ENCODE results near the gene EFCAB12.

The EFCAB12 gene

DNA sequence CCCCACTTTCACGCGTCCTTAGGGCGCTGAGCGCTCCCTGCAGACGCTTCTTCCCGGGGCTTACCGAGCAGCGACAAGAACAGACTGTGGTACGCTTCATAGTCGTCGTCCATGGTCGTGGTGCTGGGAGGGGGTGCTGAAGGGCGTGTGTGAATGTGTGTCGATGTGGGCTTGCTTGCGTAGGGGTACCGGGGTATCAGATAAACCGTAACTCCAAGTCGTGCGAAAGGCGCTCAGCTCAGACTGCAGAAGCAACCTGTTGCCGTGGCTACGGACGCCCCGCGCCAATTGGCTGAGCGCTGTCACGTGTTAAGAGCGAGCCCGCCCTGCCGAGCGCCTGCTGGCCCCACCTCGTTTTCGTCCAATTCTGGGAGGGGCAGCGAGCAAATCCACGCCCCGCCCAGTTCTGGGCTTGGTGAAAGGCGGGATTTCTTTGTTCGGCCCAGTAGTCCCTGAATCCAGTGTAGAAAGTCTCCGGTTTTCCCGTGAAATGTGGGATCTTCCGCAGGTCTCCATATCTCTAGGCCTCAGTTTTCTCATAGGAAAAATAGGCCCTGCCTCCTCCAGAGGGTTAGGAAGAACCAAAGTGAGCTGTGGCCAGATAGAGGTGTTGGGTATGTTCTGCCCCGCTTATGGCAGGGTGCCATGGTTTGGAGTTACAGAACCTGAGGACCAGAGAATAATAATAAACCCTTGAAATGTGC lies at the start of gene EFCAB12:
EFCAB12 (minus strand) TSS at position 261 of the 704 bp plus-strand sequence; CDS start at position 113, 148 bp downstream.
- peak within 1 kb of the TSS; percentile 68 for H3K27ac ChIP-seq
- ChIA-PET POLR2A (ENCODE audit: low non-redundant PET) (no interaction called here), CTCF (interaction anchor here (0.9 kb wide), 1 partner anchor 30 kb away, joined by 3 read pairs; no protein-coding TSS in a partner anchor)
- peak; percentile 95 for DNase-seq (ENCODE audit: low spot score)
- TF ChIP-seq, protein P1, sequence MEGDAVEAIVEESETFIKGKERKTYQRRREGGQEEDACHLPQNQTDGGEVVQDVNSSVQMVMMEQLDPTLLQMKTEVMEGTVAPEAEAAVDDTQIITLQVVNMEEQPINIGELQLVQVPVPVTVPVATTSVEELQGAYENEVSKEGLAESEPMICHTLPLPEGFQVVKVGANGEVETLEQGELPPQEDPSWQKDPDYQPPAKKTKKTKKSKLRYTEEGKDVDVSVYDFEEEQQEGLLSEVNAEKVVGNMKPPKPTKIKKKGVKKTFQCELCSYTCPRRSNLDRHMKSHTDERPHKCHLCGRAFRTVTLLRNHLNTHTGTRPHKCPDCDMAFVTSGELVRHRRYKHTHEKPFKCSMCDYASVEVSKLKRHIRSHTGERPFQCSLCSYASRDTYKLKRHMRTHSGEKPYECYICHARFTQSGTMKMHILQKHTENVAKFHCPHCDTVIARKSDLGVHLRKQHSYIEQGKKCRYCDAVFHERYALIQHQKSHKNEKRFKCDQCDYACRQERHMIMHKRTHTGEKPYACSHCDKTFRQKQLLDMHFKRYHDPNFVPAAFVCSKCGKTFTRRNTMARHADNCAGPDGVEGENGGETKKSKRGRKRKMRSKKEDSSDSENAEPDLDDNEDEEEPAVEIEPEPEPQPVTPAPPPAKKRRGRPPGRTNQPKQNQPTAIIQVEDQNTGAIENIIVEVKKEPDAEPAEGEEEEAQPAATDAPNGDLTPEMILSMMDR (conservative IDR thresholded peaks at IDR 0.05; ENCODE audit: low read depth), result no peak

- ChIA-PET POLR2A (ENCODE audit: low non-redundant PET) (no interaction called here), CTCF (interaction anchor here (0.6 kb wide), 1 partner anchor 11 kb away, joined by 3 read pairs; no protein-coding TSS in a partner anchor)
Observed at GRCh38 chr3:129476586-129476985, 48.1 kb upstream of the EFCAB12 start.

DNA sequence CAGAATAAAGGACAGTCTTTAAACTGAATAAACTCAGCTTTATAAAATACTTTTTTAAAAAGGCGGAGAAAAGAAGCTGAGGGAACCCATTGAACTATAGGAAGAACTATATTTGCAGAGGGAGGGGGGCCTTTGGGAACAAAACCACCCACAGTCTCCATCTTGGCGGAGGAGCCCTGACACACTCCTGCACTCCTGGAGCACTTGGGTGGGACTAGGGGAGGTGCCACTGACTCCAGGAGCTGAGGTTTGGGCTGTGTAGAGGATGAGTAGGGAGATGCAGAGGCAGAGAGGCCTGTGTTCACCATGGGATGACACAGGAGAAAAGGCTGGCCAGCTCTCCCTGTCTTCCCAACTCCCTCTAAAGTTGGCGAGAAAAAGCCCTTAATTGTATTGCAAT lies 47.4 kb upstream of the EFCAB12 start:
- CTCF ChIA-PET, result interaction anchor here (0.6 kb wide), 1 partner anchor 10 kb away, joined by 3 read pairs; no protein-coding TSS in a partner anchor
- no peak overlapping the region for H3K27ac ChIP-seq
- POLR2A ChIA-PET (ENCODE audit: low non-redundant PET), result no interaction called here
- TF ChIP-seq, protein P1 (conservative IDR thresholded peaks at IDR 0.05; ENCODE audit: low read depth), result no peak
- no peak for DNase-seq (ENCODE audit: low spot score)

More at GRCh38 chr3:129476586-129476985, 48.1 kb upstream of the EFCAB12 start:
- DNase-seq (ENCODE audit: low spot score), result no peak
- no peak overlapping the region for H3K27ac ChIP-seq
- TF ChIP-seq, protein P1 (conservative IDR thresholded peaks at IDR 0.05; ENCODE audit: low read depth), result no peak

- POLR2A ChIA-PET (ENCODE audit: low non-redundant PET), result no interaction called here
- TF ChIP-seq, protein P1 (conservative IDR thresholded peaks at IDR 0.05; ENCODE audit: low read depth), result no peak
- DNase-seq (ENCODE audit: low spot score), result no peak
- H3K27ac ChIP-seq, result no peak overlapping the region
- CTCF ChIA-PET, result no interaction called here
Observed at GRCh38 chr3:129474984-129475804, 46.8 kb upstream of the EFCAB12 start.

- H3K27ac ChIP-seq, result no peak overlapping the region
- POLR2A ChIA-PET (ENCODE audit: low non-redundant PET), result no interaction called here
- CTCF ChIA-PET, result no interaction called here
- TF ChIP-seq, protein P1 (conservative IDR thresholded peaks at IDR 0.05; ENCODE audit: low read depth), result no peak
- DNase-seq (ENCODE audit: low spot score), result no peak
Observed at GRCh38 chr3:129473769-129474152, 45.3 kb upstream of the EFCAB12 start.

- POLR2A ChIA-PET (ENCODE audit: low non-redundant PET), result no interaction called here
Observed at GRCh38 chr3:129473067-129473768, 44.8 kb upstream of the EFCAB12 start.

More at GRCh38 chr3:129473067-129473768, 44.8 kb upstream of the EFCAB12 start:
- TF ChIP-seq, protein P1 (conservative IDR thresholded peaks at IDR 0.05; ENCODE audit: low read depth), result no peak
- DNase-seq (ENCODE audit: low spot score), result no peak
- no peak overlapping the region for H3K27ac ChIP-seq
- CTCF ChIA-PET, result no interaction called here
